Measurements from ENCODE around the gene LCN1.

Gene LCN1

DNA sequence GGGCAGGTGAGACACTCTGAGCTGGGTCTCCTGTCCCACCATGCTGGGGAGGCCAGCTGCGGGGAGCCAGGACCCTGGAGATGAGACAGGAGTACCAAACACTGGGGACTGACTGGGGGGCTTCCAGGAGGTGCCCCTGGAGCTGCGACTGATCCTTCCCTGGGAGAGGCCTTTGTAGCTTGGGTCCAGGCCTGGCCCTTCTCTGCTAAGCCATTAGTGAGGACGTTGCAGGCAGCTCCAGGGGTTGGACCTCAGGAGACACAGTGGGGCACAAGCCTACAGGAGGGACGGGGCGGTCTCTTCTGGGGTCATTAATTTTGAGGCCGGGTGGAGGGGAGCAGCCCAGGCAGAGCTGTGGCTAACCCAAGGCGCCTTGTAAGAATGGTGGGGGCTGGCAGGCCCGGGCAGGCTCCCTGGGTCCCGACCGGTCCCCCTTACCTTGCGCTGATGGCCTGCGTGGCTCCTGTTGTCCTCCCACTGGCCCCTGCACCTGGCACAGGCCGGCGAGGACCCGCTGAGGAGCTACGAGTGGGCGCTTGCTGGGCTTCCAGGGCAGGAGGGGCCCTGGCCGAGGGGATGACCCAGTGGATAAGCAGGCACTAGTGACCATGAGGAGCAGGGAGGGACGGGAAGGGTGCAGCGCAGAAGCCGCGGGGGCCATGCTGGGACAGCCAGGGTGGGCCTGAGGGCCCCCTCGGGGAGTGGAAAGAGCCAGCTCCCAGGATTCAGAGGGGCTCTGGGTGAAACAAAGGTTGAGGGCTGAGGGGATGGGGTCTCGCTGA, 15.6 kb upstream of the LCN1 start:
- no peak for DNase-seq

DNA sequence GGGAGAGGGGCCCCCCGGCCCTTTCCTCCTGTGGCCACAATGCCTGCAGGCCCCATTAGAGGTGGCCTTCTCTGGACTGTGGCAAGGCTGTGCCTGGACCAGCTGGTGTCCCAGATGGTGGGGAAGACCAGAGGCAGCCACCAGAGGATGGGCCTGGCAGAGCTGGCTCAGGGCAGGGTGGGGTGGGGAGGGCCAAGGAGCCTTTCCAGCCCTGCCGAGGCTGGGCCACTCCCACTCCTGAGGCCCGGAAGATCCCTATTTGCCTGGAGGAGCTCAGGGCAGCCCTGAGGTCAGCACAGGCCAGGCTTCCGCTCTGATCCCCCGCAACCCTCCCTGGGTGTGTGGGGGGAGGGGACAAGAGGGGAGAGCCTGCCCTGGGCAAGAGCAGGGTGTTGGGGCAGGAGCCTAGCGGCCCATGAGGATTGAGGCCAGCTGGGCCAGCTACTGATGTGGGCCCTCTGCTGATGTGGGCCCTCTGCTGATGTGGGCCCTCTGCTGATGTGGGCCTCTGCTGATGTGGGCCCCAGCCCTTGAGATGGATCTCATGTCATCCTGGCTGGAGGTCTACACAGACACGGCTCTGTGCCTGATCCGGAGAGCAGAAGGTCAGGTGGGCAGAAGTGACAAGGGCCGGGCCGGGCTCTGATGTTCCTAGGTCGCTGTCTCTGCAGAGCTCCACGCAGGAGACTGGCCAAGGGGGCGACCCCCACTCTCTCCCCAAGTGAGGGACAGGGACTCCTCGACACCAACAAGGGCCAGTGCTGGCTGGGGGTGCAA, 14.7 kb upstream of the LCN1 start:
- DNase-seq, result peak; percentile 60

DNA sequence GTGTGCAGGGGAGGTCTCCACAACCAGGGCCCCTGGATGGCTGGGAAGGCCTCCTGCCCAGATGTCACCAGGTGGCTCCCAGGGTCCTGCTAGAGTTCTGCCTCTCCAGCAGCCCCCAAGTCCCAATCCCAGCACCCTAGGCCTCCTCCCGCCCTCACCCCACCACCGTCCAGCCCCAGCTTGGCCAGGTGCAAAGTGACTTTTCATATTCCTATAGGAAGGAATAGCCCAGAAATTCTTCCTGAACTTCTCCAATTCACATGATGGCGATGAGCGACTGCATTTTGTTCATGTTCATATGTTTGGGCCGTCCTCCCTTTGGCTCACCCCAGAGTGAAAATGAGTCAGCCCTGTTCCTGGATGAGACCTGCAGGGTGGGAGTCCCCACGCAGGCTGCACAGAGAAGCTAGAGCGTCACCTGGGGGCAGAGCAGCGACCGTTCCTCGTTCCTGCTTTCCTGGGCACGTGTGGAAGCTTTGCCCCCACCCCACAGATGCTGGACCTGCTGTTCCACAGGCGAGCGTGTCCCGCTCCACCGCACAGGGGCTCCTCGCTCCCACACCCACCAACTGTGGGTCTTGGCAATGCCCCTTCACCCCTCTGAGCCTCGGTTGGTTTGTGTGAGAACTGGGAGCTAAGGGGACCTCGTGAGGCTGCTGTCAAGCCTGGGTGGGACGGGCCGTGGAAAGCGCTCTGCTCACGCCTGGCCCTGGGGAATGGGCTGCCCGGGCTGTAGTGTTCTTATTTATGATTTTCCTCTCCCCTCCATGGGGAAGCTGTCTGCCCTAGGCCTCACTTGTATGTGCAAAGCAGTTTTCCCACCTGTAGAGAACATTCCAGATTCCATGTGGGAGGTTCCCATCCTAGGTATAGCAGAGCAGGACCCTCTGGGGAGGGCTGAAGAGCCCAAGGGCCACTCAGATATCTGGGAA, 13.9 kb upstream of the LCN1 start:
- DNase-seq, result peak; percentile 53

DNA sequence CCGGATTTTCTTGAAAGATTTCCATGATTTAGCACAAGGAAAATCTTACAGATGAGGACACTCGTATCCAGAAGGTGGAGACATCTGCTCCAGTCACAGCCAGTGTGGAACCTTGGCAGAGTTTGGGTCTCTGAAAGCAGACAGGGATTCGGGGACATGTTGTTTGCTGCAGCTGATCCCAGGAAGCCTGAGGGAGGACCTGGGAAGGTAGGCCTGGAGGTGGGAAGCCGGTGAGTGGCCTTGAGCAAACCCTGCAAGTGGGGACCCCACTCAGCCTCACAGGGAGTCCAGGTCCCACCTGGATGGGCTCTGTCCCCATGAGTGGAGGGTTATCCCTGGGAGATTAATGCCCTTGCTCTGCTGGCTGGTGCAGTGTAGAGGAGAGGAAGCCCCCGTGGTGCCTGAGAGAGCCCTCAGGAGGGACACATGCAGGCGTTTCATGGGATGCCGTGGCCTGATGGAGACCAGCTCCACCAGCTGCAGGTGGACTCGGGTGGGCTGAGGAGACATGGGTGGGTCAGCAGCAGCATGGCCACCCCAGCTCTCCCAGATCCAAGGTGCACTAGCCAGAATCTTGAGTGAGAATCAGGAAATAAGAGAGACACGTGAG, 12.9 kb upstream of the LCN1 start:
- peak; percentile 38 for DNase-seq

DNA sequence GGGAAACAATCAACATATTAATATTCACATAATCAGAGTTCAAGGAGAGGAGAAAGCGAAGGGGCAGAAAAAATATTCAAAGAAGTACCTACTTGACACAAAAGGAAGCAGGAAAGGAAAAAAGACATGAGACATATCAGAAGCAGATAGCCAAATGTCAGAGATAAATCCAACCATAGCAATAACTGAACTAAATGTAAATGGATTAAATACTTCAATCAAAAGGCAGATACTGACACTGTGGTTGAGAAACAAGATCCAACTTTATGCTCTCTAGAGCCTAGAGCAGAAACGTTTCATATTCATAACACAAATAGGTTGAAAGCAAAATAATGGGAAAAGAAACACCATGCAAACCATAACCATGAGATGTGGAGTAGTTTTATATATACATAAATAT, 11.8 kb upstream of the LCN1 start:
- DNase-seq, result no peak

DNA sequence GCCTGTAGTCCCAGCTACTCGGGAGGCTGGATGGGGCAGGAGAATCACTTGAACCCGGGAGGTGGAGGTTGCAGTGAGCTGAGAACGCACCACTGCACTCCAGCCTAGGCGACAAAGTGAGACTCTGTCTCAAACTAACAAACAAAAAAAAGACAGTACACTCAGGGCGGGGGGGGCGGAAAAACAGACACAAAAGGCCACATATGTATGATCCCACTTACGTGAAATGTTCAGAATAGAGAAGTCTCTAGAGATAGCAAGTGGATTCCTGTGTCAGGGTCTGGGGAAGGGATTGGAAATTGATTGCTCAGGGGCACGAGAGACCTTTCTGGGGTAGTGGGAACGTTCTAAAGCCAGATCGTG, 9.0 kb upstream of the LCN1 start:
- DNase-seq, result no peak

DNA sequence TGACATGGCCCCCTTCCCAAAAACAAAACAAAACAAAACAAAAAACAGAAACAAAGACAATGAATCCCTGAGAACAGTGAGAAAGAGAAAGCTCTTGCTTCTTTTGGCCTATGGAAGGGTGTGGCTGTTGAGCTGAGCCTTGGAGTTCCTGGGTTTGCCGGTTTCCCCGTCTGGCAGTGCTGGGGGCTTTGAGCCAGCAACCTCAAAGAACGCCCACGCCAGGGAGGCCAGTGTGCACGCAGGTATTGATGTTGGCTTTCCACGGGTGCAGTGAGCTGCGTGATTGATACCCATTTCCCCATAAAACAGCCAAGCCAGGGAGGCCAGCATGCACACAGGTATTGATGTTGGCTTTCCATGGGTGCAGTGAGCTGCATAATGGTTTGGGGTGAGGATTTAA, 8.3 kb upstream of the LCN1 start:
- DNase-seq, result peak; percentile 41

DNA sequence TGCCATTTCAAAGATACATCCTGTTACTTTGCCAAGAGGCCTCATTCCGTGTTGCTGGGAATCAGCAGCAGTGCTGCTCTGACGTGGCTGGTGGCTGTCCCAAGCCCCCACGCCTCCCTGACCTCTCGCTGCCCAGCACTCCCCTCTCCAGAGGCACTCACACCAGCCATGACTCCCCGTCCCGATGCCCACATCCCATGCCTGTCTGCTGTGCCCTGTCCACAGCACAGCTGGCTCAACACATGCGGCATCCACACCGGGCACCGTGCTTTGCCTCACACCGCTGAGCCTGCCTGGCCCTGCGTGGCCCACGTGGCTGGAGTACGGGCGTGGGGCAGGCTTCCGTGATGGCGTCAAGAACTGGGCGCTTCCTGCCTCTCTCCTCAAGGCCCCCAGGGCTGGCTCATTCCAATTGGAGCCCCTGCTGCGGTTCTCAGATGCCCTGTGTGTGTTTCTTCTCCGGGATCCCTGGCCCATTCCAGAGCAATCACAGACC, 7.8 kb upstream of the LCN1 start:
- DNase-seq, result peak; percentile 55

DNA sequence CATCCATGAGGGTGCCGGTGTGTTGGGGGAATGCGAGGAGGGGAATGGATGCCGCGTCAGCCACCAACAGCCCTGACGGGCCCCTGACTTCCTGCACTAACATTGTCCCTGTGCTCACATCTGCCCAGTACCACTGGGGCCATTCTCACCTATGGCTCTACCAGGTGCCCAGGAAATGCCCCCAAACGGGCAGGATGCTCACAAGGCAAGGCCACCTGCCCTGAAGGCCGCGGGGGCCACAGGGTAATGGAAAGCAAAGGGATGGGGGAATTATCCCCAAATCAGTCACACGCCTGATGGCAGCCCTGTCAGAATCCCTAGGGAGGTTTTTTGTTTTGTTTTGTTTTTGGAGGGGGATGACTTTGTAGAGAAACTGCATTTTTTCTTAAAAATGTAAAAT, 7.3 kb upstream of the LCN1 start:
- DNase-seq, result peak; percentile 38

DNA sequence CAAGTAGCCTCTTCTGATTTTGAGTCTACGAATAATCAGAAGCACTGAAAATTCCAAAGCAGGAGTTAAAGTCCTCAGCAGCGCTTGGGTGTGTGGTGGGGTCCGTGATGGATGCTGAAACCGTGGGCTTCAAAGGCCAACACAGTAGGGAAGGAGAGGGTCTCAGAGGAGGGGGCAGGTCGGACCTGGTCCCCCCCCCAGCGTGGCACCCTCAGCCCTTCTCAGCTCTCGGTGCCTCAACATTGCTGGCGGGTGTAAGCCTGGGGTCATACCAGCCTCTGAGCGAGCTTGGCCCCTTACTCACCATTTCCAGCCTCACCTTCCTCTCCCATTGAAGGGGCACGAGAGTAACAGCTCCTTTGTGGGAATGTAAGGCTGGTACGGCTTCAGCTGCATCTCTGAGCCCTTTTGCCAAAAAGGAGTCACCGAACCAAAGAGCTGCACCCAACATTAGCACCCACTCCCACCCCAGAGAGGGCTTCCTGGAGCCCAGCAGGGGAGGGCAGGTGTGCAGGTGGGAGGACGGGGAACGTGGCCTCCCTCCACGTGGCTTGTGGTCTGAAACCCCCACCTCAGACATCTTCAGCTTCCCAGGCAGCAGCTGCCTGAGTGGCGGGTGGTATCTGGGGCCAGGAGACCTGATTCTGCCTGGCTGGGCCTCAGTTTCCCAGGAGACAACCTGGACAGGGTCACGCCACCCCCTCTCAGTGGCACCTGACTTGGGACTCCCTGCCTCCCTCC, 6.7 kb upstream of the LCN1 start:
- DNase-seq, result peak; percentile 51

DNA sequence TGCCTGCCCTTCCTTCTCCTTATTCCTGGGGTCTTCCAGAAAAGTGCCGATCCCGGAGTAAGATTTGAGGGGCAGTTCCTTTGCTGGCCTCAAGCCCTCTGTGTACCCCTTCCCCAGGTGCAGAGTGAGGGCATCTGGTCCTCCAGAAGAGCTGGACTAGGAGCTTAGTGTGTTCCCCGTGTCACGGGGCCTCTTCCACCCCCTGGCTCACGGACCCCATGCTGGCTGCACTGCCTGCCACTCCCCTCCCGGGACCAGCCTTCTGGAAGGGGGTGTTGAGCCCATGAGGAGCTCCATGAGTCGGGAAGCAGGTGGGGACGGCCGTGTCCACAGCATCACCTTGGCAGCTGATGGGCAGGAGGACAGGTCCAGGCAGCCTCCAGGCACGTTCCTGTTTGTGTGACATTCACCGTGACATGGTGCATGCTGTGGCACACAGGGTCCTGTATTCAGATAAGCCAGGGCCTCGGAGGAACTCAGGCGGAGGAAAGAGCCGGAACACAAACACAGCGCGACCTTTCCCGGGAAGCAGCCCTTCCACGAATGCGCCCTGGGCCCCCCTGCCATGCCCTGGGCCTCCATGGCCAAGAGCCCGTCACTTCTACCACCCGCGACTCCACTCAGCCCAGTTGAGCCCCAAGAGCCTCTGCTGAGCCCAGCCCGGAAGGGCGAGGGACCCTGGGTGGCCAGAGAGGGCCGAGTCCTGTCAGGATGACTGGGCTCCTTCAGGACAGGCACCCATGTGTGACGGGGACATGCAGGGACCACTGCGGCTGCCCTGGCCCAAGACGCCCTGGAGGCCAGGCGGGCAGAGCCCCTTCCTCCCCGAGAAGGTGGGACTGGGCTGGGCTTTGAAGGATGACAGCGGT, 5.9 kb upstream of the LCN1 start:
- peak; percentile 55 for DNase-seq

DNA sequence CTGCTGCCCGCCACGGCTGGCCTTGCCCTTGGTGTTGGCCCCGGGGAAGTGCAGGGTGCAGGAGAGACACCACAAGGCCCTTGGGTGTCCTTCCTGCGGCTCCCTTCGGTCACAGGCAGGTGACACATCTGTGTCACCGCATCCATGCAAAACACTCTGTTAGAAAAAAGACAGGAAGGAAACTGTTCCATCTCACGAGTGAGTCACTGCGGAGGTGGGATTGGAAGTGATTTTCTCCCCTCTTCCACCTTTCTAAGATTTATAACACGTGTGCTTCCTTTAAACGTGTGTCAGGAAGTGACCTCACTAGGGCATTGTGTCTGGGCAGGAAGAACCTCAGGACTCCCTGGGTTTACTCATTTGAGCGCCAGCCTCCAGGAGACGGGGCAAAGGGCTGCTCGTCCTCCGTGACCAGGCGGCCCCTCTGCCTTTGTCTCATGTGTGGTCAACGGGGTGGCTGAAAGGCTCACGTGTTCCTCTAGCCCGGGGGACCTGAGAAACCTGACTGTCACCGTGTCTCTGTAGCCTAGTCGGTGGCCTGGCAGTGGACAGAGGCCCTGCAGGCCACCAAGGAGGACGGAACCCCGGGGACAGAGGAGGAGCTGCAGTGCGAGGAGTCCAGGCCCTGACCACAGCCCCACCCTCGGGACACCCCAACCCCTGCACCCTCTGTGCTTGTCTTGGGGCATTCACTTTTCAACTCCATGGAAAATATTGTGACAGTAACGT, 4.9 kb upstream of the LCN1 start:
- peak; percentile 41 for DNase-seq

DNA sequence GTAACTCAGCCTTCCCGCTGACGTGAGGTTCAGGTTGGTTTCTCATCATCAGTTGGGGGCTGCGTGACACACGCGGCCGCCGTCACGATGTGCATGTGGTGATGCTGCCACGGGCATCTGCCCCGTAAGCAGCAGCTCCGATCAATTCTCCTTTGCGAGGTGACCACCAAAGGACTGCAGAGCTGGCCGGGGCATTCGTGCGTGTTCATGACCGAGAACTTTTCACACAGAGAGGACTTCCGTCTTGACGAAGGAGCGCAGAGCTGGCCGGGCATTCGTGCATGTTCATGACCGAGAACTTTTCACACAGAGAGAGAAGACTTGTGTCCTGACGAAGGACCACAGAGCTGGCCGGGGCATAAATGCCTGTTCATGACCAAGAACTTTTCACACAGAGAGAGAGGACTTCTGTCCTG, 3.8 kb upstream of the LCN1 start:
- DNase-seq, result peak; percentile 55

DNA sequence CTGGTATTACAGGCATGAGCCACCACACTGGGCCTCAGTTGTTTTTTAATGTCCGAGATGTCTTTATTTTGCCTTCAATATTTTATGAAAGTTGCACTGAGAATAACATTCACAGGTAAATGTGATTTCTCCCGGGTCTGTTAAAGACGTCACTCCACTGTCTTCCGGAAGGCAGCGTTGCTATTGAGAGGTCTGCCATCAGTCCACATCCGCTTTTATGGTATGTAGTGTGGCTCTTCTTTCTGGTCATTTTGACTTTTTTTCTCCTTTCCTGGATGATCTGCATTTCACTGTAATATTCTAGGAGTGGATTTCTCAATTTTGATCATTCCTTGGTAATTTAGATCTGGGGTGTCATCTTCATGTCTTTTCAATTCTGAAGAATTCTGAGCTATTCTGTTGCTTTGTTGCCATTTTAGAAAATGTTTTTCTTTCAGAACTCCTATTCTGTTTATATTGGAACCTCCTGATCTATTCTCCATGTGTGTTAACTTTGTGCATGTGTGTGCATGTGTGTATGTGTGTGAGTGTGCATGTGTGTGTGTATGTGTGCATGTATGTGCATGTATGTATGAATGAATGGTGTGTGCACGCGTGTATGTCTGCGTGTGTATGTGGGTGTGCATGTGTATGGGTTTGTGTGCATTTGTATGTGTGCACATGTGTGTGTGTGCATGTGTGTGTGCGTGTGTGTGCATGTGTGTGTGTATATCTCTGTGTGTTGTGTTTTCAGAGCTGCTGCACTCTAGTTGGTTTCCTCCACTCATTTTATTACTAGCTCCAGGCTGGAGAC, 1.9 kb upstream of the LCN1 start:
- DNase-seq, result peak; percentile 28

DNA sequence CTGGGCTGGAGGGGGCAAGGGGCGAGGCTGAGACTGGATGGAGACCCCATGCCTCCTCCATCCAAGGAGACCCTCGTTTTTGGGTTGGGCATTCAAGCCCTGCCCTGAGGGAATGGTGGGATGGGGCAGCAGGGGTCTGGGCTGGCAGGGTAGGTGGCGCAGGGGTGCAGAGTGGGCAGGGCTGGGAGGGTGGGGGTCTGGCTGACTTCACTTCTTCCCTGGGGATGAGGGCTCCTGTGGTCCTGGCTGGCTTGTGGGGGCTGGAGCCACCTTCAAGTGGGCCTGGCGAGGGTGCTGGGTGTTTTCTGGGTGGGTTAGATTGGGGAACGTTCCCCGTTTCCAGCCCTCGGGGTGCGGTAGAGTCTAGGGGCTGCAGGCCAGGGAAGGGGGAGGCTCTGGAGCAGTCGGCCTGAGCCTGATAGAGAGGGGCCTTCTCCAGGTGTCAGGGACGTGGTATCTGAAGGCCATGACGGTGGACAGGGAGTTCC, 412 bp downstream of the LCN1 start:
- peak; percentile 13 for DNase-seq

DNA sequence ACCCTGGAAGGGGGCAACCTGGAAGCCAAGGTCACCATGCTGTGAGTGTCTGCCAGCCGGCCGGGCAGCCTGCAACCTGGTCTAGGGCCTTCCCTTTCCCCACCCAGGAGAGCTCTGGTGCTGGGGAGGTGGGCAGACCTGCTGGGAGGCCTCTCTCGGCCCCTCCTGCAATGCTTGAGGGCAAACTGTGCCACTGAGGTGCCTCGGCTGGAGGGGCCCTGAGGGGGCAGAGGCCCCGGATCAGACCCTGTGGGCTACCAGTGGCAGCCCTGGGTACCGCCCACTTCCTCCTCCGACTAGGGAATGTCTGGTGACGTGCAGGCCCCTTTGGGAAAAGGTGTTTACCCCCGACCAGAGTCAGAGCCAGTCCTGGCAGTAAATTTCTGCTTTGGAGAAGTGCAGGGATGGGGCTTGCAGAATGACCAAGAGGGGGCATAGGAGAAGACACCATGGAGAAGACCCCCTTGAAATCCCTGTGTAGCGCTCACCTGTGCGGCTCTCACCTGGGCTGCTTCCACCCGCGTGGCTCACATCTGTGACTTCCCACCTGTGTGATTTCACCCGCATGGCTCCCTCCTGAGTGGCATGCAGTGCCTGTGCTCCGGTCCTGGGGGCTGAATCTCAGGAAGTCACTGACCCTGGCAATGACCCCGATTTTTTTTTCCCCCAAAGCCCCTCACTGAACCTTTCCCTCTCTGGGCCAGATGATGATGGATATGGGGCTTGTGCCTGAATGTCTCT, 1.1 kb downstream of the LCN1 start:
- DNase-seq, result peak; percentile 46

DNA sequence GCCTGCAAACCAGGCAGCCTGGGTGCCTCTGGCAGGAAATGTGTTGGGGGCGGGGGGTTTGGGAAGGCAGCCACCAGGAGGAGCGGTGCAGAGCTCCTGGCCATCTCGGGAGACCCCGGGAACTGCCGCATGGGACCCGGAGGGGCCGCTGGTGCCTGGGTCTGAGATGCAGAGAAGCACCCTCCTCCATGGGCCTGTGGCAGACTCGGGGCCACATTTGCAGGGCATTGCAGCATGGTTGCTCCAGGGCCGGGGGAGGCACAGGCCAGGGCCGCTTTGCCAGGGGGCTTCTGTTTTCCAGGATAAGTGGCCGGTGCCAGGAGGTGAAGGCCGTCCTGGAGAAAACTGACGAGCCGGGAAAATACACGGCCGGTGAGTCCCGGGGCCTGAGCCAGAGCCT, 1.7 kb downstream of the LCN1 start:
- DNase-seq, result peak; percentile 33

DNA sequence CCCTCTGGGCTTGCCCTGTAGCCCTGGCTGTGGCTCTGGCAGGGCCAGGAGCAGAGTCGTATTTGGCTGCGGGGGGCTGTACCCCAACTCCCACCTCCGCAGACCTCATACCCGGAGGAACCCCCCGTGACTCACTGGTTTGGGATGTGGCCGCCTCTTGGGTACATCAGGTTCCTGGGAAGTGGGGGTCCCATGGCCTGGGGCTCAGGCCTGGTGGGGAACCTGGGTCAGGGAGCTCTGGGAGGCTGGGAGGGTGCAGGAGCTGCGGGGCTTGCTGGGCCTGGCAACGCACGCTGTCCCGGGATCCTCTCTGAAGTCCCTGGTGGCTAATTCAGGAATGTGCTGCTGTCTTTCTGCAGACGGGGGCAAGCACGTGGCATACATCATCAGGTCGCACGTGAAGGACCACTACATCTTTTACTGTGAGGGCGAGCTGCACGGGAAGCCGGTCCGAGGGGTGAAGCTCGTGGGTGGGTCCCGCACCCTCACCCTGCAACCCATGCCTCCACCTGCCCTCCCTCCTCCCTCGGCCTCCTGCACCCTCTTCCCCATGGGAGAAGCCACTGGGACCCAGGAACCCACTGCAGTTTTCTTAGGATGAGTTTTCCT, 2.4 kb downstream of the LCN1 start:
- DNase-seq, result peak; percentile 51
